Sigmoid colon (tissue), 7 donors: ENCODE measurements around the gene PGPEP1. TPM values are rescaled to one million over a fixed set of nuclear protein-coding genes. Genes with fewer than 3 reads are reported as not detected.

Experiments
- DNase-seq: peaks from one replicate; pipeline ENCODE4 v3.0.0-alpha.2; 2019
- H3K27ac ChIP-seq, 4 donors: fragments of 200-600 bp; sonication (generic); one replicate each; pipeline ENCODE4 v1.5.1; 2016 to 2019; ENCODE audit warnings: mild to moderate bottlenecking in 1 of 4
- H3K27me3 ChIP-seq, 3 donors: fragments of 200-600 bp; sonication (generic); one replicate each; pipeline ENCODE4 v1.5.1; 2019; ENCODE audit warnings: mild to moderate bottlenecking in 1 of 3
- H3K36me3 ChIP-seq, 4 donors: fragments of 200-600 bp; sonication (generic); one replicate each; pipeline ENCODE4 v1.5.1; 2016 to 2019
- H3K4me1 ChIP-seq, 4 donors: fragments of 200-600 bp; sonication (generic); one replicate each; pipeline ENCODE4 v1.5.1; 2017 to 2019
- H3K4me3 ChIP-seq, 4 donors: fragments of 200-600 bp; sonication (generic); one replicate each; pipeline ENCODE4 v1.5.1; 2017 to 2019; ENCODE audit warnings: mild to moderate bottlenecking in 2 of 4, moderate library complexity in 1 of 4
- H3K9me3 ChIP-seq, 4 donors: fragments of 200-600 bp in 3 of 4; sonication (generic) in 3 of 4; one replicate each; pipeline versions ENCODE4 v1.5.1 to v1.6.1; 2013 to 2019
- EP300 ChIP-seq, 4 donors: sonication (generic); formaldehyde crosslinking; IDR thresholded peaks; one replicate each; pipeline ENCODE4 v1.6.1; 2017; ENCODE audit warnings: antibody characterized with exemption in 4 of 4
- POLR2A ChIP-seq, 2 donors: fragments of 450-650 bp; IDR thresholded peaks; one replicate each; pipeline ENCODE4 v1.6.1; 2016; ENCODE audit warnings: antibody characterized with exemption in 2 of 2, mild to moderate bottlenecking in 2 of 2, moderate library complexity in 2 of 2
- POLR2AphosphoS5 ChIP-seq, 4 donors: sonication (generic); formaldehyde crosslinking; IDR thresholded peaks; one replicate each; pipeline ENCODE4 v1.6.1; 2017; ENCODE audit warnings: antibody characterized with exemption in 4 of 4
- WGBS, 2 donors: extraction: QIAGEN DNeasy Blood & Tissue Kit; methylation state at CpG; one replicate each; pipeline ENCODE4 v1.1.7; 2013; 5-methylcytosine and 5-hydroxymethylcytosine counted together
- intact Hi-C: fragments of 100-400 bp; cut with DNase I; formaldehyde crosslinking; loops from one replicate; pipeline ENCODE4 v1.15.1; 2023
- polyA plus RNA-seq, 3 donors: library from polyadenylated mRNA; stranded (reverse); fragments of 200-250 nt; gene quantifications; one replicate each; pipeline ENCODE4 v1.2.3, GENCODE V29; 2013
- total RNA-seq, 4 donors: library from RNA; depleted of rRNA; stranded (reverse); fragments of >200 nt; gene quantifications; one replicate each; pipeline ENCODE4 v1.1.0, GENCODE V29; 2016
- TF ChIP-seq, protein P1 (sequence below), 4 experiments: fragments of 450-650 bp in 3 of 4; fragments of 200-600 bp in 1 of 4; IDR thresholded peaks; one replicate each; pipeline ENCODE4 v1.5.1; 2016 to 2019; ENCODE audit warnings: antibody characterized with exemption in 4 of 4, mild to moderate bottlenecking in 3 of 4, moderate library complexity in 2 of 4
- donor health status: healthy with polysubstance abuse.
- donor health status: Bipolar disorder and iron deficiency.
- donor health status: healthy.

Gene PGPEP1
- total and polyA plus RNA-seq, 7 donors, result 14.4 to 36.9 (median 16.9) TPM

GRCh38 chr19:18313398-18313797, 27.0 kb upstream of the PGPEP1 start:
- H3K36me3 ChIP-seq, result peaks cover 0 to 53% (median 23%) of the 10 kb centered on the region in 4 donors
- no peak for DNase-seq
- peaks cover 0 to 9% (median 0%) of the 10 kb centered on the region in 4 donors for H3K4me1 ChIP-seq
- whole genome bisulfite sequencing, 2 donors, result 97 to 98% methylated on average over 3 of the region's 3 CpGs
- H3K27me3 ChIP-seq, result no peaks in the 10 kb centered on the region
- no peak overlapping the region for H3K4me3 ChIP-seq
- intact Hi-C loops, result no loop called here
- H3K27ac ChIP-seq, result no peak overlapping the region
- H3K9me3 ChIP-seq, result no peaks in the 10 kb centered on the region
- TF ChIP-seq, protein P1, sequence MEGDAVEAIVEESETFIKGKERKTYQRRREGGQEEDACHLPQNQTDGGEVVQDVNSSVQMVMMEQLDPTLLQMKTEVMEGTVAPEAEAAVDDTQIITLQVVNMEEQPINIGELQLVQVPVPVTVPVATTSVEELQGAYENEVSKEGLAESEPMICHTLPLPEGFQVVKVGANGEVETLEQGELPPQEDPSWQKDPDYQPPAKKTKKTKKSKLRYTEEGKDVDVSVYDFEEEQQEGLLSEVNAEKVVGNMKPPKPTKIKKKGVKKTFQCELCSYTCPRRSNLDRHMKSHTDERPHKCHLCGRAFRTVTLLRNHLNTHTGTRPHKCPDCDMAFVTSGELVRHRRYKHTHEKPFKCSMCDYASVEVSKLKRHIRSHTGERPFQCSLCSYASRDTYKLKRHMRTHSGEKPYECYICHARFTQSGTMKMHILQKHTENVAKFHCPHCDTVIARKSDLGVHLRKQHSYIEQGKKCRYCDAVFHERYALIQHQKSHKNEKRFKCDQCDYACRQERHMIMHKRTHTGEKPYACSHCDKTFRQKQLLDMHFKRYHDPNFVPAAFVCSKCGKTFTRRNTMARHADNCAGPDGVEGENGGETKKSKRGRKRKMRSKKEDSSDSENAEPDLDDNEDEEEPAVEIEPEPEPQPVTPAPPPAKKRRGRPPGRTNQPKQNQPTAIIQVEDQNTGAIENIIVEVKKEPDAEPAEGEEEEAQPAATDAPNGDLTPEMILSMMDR (IDR thresholded peaks at IDR 0.05), result no peak
- no peak for TF ChIP-seq EP300 (IDR thresholded peaks at IDR 0.05)
- no peak for TF ChIP-seq POLR2AphosphoS5 (IDR thresholded peaks at IDR 0.05)
- TF ChIP-seq POLR2A (IDR thresholded peaks at IDR 0.05), result no peak

GRCh38 chr19:18317961-18318800, 22.2 kb upstream of the PGPEP1 start:
- DNase-seq, result no peak
- H3K27ac ChIP-seq, result peak overlapping the region; percentile 49 to 65 (median 56)
- H3K36me3 ChIP-seq, result peaks cover 0 to 9% (median 0%) of the 10 kb centered on the region in 4 donors
- TF ChIP-seq POLR2AphosphoS5 (IDR thresholded peaks at IDR 0.05) (no peak), EP300 (IDR thresholded peaks at IDR 0.05) (no peak), POLR2A (IDR thresholded peaks at IDR 0.05) (no peak)
- TF ChIP-seq, protein P1 (IDR thresholded peaks at IDR 0.05), result no peak
- WGBS, 2 donors, result 40 to 41% methylated on average over 18 of the region's 18 CpGs
- H3K4me3 ChIP-seq, result no peak overlapping the region
- no peaks in the 10 kb centered on the region for H3K27me3 ChIP-seq
- no peaks in the 10 kb centered on the region for H3K9me3 ChIP-seq
- intact Hi-C loops, result no loop called here
- peaks cover 0 to 37% (median 27%) of the 10 kb centered on the region in 4 donors for H3K4me1 ChIP-seq

- TF ChIP-seq POLR2A (IDR thresholded peaks at IDR 0.05) (no peak), EP300 (IDR thresholded peaks at IDR 0.05) (no peak), POLR2AphosphoS5 (IDR thresholded peaks at IDR 0.05) (no peak)
- TF ChIP-seq, protein P1 (IDR thresholded peaks at IDR 0.05), result no peak
- peaks cover 0 to 9% (median 0%) of the 10 kb centered on the region in 4 donors for H3K36me3 ChIP-seq
- H3K27ac ChIP-seq, result peak overlapping the region in 2 of 4 donors; percentile 58 to 90
- H3K4me1 ChIP-seq, result peaks cover 0 to 50% (median 37%) of the 10 kb centered on the region in 4 donors
- 20 to 71% methylated on average over 7 of the region's 7 CpGs for WGBS, 2 donors
- intact Hi-C loops, result no loop called here
- no peak for DNase-seq
- H3K9me3 ChIP-seq, result no peaks in the 10 kb centered on the region
- no peaks in the 10 kb centered on the region for H3K27me3 ChIP-seq
- no peak overlapping the region for H3K4me3 ChIP-seq
Observed at GRCh38 chr19:18319591-18320135, 20.7 kb upstream of the PGPEP1 start.

GRCh38 chr19:18320865-18321733, 19.3 kb upstream of the PGPEP1 start:
- H3K9me3 ChIP-seq, result no peaks in the 10 kb centered on the region
- no peak overlapping the region for H3K4me3 ChIP-seq
- peaks cover 0 to 50% (median 37%) of the 10 kb centered on the region in 4 donors for H3K4me1 ChIP-seq
- intact Hi-C loops, result no loop called here
- H3K27ac ChIP-seq, result peak overlapping the region; percentile 90 to 93 (median 92)
- WGBS, 2 donors, result 37 to 70% methylated on average over 14 of the region's 14 CpGs
- no peaks in the 10 kb centered on the region for H3K27me3 ChIP-seq
- TF ChIP-seq POLR2AphosphoS5 (IDR thresholded peaks at IDR 0.05), result no peak
- TF ChIP-seq POLR2A (IDR thresholded peaks at IDR 0.05), result peak in 1 of 2 donors; percentile 51
- no peak for DNase-seq
- no peaks in the 10 kb centered on the region for H3K36me3 ChIP-seq
